ENCODE results near the gene DDX39B. TPM values are rescaled to one million over a fixed set of nuclear protein-coding genes. Genes with fewer than 3 reads are reported as not detected.

The DDX39B gene
- total RNA-seq, 4 donors from 2014 or later: 244 to 322 (median 271) TPM

DNA sequence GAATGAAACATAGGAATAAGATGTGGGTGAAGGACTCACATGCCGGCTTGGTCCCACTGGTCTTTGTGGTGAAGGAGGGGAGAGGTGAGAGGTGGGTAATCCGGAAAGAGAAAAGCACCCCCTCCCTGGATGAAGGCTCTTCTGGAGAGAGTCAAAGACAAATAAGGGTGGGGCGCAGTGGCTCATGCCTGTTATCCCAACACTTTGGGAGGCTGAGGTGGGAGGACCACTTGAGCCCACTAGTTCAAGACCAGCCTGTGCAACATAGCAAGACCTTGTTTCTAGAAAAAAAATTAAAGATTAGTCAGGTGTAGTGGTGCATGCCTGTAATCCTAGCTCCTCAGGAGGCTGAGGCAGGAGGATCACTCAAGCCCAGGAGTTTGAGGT, 37.3 kb upstream of the DDX39B start:
- ATAC-seq (ENCODE audit: low FRiP score) (no peak), DNase-seq (ENCODE audit: low spot score) (no peak)
- TF ChIP-seq, protein P1, sequence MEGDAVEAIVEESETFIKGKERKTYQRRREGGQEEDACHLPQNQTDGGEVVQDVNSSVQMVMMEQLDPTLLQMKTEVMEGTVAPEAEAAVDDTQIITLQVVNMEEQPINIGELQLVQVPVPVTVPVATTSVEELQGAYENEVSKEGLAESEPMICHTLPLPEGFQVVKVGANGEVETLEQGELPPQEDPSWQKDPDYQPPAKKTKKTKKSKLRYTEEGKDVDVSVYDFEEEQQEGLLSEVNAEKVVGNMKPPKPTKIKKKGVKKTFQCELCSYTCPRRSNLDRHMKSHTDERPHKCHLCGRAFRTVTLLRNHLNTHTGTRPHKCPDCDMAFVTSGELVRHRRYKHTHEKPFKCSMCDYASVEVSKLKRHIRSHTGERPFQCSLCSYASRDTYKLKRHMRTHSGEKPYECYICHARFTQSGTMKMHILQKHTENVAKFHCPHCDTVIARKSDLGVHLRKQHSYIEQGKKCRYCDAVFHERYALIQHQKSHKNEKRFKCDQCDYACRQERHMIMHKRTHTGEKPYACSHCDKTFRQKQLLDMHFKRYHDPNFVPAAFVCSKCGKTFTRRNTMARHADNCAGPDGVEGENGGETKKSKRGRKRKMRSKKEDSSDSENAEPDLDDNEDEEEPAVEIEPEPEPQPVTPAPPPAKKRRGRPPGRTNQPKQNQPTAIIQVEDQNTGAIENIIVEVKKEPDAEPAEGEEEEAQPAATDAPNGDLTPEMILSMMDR (IDR thresholded peaks at IDR 0.05): no peak

DNA sequence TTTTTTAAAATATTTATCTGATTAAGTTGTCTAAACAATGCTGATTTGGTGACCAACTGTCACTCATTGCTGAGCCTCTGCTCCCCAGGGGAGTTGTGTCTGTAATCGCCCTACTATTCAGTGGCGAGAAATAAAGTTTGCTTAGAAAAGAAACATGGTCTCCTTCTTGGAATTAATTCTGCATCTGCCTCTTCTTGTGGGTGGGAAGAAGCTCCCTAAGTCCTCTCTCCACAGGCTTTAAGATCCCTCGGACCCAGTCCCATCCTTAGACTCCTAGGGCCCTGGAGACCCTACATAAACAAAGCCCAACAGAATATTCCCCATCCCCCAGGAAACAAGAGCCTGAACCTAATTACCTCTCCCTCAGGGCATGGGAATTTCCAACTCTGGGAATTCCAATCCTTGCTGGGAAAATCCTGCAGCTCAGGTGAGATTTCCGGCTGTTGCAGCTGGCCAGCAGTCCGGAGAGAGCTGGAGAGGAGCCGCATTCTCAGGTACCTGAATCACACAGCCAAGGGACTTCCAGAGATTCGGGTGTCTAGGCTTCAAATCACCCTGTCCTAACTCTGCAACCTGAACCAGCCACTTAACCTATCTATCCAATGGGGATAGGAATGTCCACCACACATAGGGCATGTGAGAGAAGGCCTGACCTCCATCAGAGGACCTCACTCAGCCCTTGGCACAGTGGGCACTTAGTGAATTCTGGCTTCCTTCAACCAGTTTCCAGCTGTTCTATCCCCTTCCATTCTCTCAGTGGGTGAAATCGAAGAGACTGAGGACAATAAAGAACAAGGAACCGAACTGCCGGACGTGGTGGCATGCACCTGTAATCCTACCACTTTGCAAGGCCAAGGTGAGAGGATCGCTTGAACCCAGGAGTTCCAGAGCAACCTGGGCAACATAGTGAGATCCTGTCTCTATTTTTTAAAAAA, 36.6 kb upstream of the DDX39B start:
- TF ChIP-seq, protein P1 (IDR thresholded peaks at IDR 0.05): no peak
- ATAC-seq (ENCODE audit: low FRiP score) (no peak), DNase-seq (ENCODE audit: low spot score) (no peak)

DNA sequence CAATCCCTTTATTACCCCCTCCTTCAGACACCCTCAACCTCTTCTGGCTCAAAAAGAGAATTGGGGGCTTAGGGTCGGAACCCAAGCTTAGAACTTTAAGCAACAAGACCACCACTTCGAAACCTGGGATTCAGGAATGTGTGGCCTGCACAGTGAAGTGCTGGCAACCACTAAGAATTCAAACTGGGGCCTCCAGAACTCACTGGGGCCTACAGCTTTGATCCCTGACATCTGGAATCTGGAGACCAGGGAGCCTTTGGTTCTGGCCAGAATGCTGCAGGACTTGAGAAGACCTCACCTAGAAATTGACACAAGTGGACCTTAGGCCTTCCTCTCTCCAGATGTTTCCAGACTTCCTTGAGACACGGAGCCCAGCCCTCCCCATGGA, 35.8 kb upstream of the DDX39B start:
- ATAC-seq (ENCODE audit: low FRiP score) (no peak), DNase-seq (ENCODE audit: low spot score) (no peak)
- TF ChIP-seq, protein P1 (IDR thresholded peaks at IDR 0.05): no peak

DNA sequence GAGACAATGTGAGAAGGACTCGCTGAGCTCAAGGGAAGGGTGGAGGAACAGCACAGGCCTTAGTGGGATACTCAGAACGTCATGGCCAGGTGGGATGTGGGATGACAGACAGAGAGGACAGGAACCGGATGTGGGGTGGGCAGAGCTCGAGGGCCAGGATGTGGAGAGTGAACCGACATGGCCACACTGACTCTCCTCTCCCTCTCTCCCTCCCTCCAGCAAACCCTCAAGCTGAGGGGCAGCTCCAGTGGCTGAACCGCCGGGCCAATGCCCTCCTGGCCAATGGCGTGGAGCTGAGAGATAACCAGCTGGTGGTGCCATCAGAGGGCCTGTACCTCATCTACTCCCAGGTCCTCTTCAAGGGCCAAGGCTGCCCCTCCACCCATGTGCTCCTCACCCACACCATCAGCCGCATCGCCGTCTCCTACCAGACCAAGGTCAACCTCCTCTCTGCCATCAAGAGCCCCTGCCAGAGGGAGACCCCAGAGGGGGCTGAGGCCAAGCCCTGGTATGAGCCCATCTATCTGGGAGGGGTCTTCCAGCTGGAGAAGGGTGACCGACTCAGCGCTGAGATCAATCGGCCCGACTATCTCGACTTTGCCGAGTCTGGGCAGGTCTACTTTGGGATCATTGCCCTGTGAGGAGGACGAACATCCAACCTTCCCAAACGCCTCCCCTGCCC, 35.2 kb upstream of the DDX39B start:
- ATAC-seq (ENCODE audit: low FRiP score) (no peak), DNase-seq (ENCODE audit: low spot score) (no peak)
- TF ChIP-seq, protein P1 (IDR thresholded peaks at IDR 0.05): no peak

DNA sequence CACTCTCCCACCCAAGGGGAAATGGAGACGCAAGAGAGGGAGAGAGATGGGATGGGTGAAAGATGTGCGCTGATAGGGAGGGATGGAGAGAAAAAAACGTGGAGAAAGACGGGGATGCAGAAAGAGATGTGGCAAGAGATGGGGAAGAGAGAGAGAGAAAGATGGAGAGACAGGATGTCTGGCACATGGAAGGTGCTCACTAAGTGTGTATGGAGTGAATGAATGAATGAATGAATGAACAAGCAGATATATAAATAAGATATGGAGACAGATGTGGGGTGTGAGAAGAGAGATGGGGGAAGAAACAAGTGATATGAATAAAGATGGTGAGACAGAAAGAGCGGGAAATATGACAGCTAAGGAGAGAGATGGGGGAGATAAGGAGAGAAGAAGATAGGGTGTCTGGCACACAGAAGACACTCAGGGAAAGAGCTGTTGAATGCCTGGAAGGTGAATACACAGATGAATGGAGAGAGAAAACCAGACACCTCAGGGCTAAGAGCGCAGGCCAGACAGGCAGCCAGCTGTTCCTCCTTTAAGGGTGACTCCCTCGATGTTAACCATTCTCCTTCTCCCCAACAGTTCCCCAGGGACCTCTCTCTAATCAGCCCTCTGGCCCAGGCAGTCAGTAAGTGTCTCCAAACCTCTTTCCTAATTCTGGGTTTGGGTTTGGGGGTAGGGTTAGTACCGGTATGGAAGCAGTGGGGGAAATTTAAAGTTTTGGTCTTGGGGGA, 34.3 kb upstream of the DDX39B start:
- TF ChIP-seq, protein P1 (IDR thresholded peaks at IDR 0.05): no peak
- DNase-seq (ENCODE audit: low spot score): no peak
- no peak for ATAC-seq (ENCODE audit: low FRiP score)

DNA sequence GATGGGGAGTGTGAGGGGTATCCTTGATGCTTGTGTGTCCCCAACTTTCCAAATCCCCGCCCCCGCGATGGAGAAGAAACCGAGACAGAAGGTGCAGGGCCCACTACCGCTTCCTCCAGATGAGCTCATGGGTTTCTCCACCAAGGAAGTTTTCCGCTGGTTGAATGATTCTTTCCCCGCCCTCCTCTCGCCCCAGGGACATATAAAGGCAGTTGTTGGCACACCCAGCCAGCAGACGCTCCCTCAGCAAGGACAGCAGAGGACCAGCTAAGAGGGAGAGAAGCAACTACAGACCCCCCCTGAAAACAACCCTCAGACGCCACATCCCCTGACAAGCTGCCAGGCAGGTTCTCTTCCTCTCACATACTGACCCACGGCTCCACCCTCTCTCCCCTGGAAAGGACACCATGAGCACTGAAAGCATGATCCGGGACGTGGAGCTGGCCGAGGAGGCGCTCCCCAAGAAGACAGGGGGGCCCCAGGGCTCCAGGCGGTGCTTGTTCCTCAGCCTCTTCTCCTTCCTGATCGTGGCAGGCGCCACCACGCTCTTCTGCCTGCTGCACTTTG, 33.6 kb upstream of the DDX39B start, which contains the start of gene TNF:
Gene TNF (plus strand): TSS at position 231 of the 567 bp plus-strand sequence. CDS start 177 bp downstream, at position 408.
- DNase-seq (ENCODE audit: low spot score): no peak
- ATAC-seq (ENCODE audit: low FRiP score): no peak
- TF ChIP-seq, protein P1 (IDR thresholded peaks at IDR 0.05): no peak
